ENCODE results near the gene NEK7. TPM values are rescaled to one million over a fixed set of nuclear protein-coding genes. Genes with fewer than 3 reads are reported as not detected.

Gene NEK7
- total RNA-seq, 1 donor from 2014 or later, result 63.2 TPM

DNA sequence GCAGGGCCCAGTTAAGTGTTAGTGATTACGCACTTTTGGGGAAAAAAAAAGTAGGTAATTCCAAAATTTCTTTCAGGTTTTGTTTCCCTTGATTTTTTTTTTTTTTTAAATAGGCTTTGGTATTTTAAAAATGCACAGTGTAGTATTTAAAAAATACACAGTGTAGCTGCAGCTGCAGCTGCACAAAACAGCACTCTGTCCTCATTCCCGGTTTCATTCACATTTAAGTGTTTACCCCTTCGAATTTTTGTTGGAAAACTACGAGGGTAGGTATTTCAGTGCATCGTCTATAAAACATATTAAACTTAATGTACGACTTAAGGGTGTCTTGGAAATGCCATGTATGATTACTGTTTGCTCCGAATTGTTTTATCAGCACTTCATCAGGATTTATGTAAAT lies 3.4 kb downstream of the NEK7 start:
- H3K4me3 Mint-ChIP-seq, result peak overlapping the region; percentile 53
- H3K27ac Mint-ChIP-seq, result peak overlapping the region; percentile 99
- H3K9me3 Mint-ChIP-seq, result no peaks in the 10 kb centered on the region
- H3K36me3 Mint-ChIP-seq, result peaks cover 3% of the 10 kb centered on the region
- no peak for DNase-seq (ENCODE audit: low spot score in 2 of 2, unreplicated experiment in 2 of 2)
- peaks cover 51% of the 10 kb centered on the region for H3K4me1 Mint-ChIP-seq
- TF ChIP-seq, protein P1, sequence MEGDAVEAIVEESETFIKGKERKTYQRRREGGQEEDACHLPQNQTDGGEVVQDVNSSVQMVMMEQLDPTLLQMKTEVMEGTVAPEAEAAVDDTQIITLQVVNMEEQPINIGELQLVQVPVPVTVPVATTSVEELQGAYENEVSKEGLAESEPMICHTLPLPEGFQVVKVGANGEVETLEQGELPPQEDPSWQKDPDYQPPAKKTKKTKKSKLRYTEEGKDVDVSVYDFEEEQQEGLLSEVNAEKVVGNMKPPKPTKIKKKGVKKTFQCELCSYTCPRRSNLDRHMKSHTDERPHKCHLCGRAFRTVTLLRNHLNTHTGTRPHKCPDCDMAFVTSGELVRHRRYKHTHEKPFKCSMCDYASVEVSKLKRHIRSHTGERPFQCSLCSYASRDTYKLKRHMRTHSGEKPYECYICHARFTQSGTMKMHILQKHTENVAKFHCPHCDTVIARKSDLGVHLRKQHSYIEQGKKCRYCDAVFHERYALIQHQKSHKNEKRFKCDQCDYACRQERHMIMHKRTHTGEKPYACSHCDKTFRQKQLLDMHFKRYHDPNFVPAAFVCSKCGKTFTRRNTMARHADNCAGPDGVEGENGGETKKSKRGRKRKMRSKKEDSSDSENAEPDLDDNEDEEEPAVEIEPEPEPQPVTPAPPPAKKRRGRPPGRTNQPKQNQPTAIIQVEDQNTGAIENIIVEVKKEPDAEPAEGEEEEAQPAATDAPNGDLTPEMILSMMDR (IDR thresholded peaks at IDR 0.05; ENCODE audit: unreplicated experiment), result no peak
- H3K27me3 Mint-ChIP-seq (ENCODE audit: low read depth), result no peaks in the 10 kb centered on the region

DNA sequence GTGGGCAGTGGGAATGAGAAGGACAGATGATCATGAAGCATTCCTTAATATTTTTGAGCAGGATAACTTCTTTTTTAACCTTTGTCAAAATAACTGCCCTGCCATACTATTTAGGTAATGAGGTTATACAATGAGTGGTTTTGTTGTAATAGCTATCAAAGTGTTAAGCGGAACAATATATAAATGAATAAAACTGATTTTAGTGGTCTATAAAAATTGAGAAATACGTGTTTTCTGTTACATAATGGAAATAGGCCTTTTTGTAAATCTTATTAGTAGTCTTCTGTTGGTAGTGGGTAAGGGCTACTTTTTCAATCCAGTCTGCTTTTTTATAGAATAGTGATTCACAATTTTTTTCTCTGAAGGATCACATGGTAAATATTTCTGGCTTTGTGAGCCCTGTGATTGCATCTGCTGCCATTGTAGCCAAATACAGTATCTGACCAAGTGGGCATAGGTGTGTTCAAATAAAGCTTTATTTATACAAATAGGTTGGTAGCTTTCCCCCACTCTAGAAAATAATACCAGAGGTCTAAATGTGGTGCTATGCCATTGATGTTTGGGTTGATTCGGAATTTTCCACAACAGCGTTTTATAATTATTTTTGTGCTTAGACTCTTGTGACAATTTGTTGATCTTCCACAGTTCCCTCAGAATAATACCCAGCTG lies 4.3 kb downstream of the NEK7 start:
- Mint-ChIP-seq H3K27me3 (ENCODE audit: low read depth) (no peaks in the 10 kb centered on the region), H3K4me1 (peaks cover 46% of the 10 kb centered on the region), H3K36me3 (peaks cover 5% of the 10 kb centered on the region), H3K4me3 (peak overlapping the region; percentile 53), H3K27ac (peak overlapping the region; percentile 99), H3K9me3 (no peaks in the 10 kb centered on the region)
- DNase-seq (ENCODE audit: low spot score in 2 of 2, unreplicated experiment in 2 of 2), result no peak
- TF ChIP-seq, protein P1 (IDR thresholded peaks at IDR 0.05; ENCODE audit: unreplicated experiment), result no peak

DNA sequence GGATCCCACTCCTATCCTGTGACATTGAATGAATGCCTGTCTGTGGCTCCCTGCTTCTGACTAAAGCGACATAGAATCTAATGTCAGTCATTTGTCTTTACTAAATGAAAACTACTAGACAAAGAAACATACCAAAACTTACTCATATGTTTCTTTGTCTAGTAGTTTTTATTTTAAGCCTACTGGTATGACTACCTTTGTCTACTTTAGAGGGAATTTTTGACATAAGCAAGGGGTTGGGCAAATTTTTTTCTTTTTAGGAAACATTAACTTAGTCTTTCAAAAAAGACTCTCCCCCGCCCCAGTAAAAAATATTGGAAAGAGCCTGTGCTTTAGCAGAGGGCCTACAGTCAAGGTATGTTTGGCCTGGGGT lies 4.9 kb downstream of the NEK7 start:
- Mint-ChIP-seq H3K27ac (peak overlapping the region; percentile 99), H3K9me3 (no peaks in the 10 kb centered on the region), H3K36me3 (peaks cover 5% of the 10 kb centered on the region), H3K4me3 (no peak overlapping the region), H3K27me3 (ENCODE audit: low read depth) (no peaks in the 10 kb centered on the region), H3K4me1 (peaks cover 47% of the 10 kb centered on the region)
- no peak for DNase-seq (ENCODE audit: low spot score in 2 of 2, unreplicated experiment in 2 of 2)
- TF ChIP-seq, protein P1 (IDR thresholded peaks at IDR 0.05; ENCODE audit: unreplicated experiment), result no peak

DNA sequence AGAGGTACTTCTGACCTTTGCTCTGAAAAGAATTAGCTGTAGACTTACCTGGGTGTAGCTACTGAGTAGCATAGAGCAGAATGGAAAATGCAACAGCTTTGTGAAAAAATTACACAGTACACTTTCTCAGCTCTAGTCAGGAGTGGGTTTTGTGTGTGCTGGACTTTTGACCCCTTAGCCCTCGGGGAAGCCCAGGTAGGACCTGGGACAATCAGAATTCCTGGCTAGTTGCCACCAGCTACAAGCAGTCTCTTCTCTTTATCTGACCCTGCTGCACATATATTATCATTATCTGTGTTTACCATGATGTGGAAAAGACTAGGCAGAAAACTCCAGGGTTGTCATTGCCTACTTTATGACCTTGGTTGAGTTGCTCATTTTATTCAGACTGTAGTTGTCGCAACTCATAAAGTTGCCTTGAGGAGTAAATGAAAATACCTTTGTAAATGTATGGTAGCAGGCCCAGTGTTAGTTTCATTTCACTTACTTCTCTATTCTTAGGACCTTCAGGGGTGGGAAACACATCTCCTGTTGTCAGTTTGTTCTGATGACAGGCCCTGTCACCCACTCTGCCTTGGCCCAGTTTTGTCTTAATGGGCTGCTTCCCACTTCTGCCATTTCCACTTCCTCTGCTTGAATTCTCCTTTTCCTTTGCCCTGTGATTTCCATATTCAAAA lies 5.4 kb downstream of the NEK7 start:
- Mint-ChIP-seq H3K27ac (peak overlapping the region; percentile 99), H3K27me3 (ENCODE audit: low read depth) (no peaks in the 10 kb centered on the region), H3K4me1 (peaks cover 51% of the 10 kb centered on the region), H3K4me3 (no peak overlapping the region), H3K9me3 (no peaks in the 10 kb centered on the region), H3K36me3 (peaks cover 5% of the 10 kb centered on the region)
- TF ChIP-seq, protein P1 (IDR thresholded peaks at IDR 0.05; ENCODE audit: unreplicated experiment), result no peak
- DNase-seq (ENCODE audit: low spot score in 2 of 2, unreplicated experiment in 2 of 2), result no peak

DNA sequence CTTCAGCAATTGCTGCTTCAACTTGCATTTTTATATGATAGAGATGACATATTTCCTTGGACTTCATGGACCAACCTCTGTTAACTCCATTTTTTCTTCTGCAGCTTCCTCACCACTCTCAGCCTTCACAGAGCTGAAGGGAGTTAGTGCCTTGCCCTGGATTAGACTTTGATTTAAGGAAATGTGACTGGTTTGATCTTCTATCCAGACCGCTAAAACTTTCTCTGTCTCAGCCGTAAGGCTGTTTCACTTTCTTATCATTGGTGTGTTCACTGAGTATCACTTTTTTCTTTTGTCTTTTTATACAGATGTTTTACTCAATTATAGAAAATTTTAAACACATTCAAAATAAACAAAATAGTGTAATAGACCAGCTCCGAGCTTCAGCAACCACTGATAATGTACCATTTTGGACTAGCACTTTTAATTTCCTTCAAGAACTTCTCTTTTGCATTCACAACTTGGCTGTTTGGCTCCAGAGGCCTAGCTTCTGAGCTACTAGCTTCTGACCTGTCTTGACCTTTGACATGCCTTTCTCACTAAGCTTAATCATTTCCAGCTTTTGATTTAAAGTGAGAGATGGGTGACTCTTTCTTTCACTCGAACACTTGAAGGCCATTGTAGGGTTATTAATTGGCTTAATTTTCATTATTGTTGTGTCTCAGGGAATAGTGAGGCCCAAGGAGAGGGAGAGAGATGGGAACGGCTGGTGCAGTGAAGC lies 9.3 kb downstream of the NEK7 start:
- Mint-ChIP-seq H3K27me3 (ENCODE audit: low read depth) (no peaks in the 10 kb centered on the region), H3K36me3 (peaks cover 5% of the 10 kb centered on the region), H3K4me1 (peaks cover 56% of the 10 kb centered on the region)

More for the DNA sequence above, 9.3 kb downstream of the NEK7 start:
- TF ChIP-seq, protein P1 (IDR thresholded peaks at IDR 0.05; ENCODE audit: unreplicated experiment), result no peak
- Mint-ChIP-seq H3K27ac (peak overlapping the region; percentile 37), H3K9me3 (no peaks in the 10 kb centered on the region), H3K4me3 (no peak overlapping the region)
- DNase-seq (ENCODE audit: low spot score in 2 of 2, unreplicated experiment in 2 of 2), result no peak

Data from mesothelial cell of epicardium (in vitro differentiated cells).